Heart right ventricle (tissue), 16 donors: ENCODE measurements around the gene ZNF532. TPM values are rescaled to one million over a fixed set of nuclear protein-coding genes. Genes with fewer than 3 reads are reported as not detected.
"Not testable (repeated sequence)": the region's sequence is repeated elsewhere in the genome, so short reads cannot be mapped to it uniquely, and the experiment has no call there.

Source experiments
- ATAC-seq, 8 donors: fragments of 200-7000 bp; cut with Tn5 transposase; one replicate each; pipeline ENCODE4 v1.9.1; 2020; ENCODE audit warnings: mild to moderate bottlenecking in 8 of 8, moderate library complexity in 8 of 8, moderate number of reproducible peaks in 1 of 8
- DNase-seq, 2 donors: peaks; one replicate each; pipeline ENCODE4 v3.0.0-alpha.2; 2020
- H3K27ac ChIP-seq, 10 donors: fragments of 200-600 bp; sonication (generic) in 2 of 10; one replicate each; pipeline versions ENCODE4 v1.5.0 to v1.8.0; 2020 to 2022; ENCODE audit warnings: mild to moderate bottlenecking in 3 of 10
- H3K27me3 ChIP-seq, 7 donors: fragments of 200-600 bp; one replicate each; pipeline ENCODE4 v1.8.0; 2021 to 2022; ENCODE audit warnings: mild to moderate bottlenecking in 2 of 7
- H3K36me3 ChIP-seq, 9 donors: fragments of 200-600 bp; sonication (generic) in 1 of 9; one replicate each; pipeline versions ENCODE4 v1.5.0 to v1.8.0; 2020 to 2022; ENCODE audit warnings: mild to moderate bottlenecking in 2 of 9
- H3K4me1 ChIP-seq, 9 donors: fragments of 200-600 bp; sonication (generic) in 1 of 9; one replicate each; pipeline versions ENCODE4 v1.5.0 to v1.8.0; 2020 to 2022; ENCODE audit warnings: mild to moderate bottlenecking in 4 of 9
- H3K4me3 ChIP-seq, 10 donors: fragments of 200-600 bp; sonication (generic) in 2 of 10; one replicate each; pipeline versions ENCODE4 v1.5.0 to v1.8.0; 2020 to 2022; ENCODE audit warnings: mild to moderate bottlenecking in 7 of 10, moderate library complexity in 2 of 10
- H3K9me3 ChIP-seq, 11 donors: fragments of 200-600 bp in 10 of 11; sonication (generic) in 2 of 11; one replicate each; pipeline versions ENCODE4 v1.5.0 to v1.8.0; 2013 to 2022; ENCODE audit warnings: mild to moderate bottlenecking in 2 of 11, control low read depth in 1 of 11, moderate library complexity in 1 of 11
- CTCF ChIP-seq, 9 donors: fragments of 200-600 bp; sonication (generic) in 2 of 9; IDR thresholded peaks; one replicate each; pipeline versions ENCODE4 v1.5.0 to v1.8.0; 2021 to 2022; ENCODE audit warnings: antibody characterized with exemption in 9 of 9, mild to moderate bottlenecking in 5 of 9, moderate library complexity in 1 of 9
- WGBS, 2 donors: extraction: QIAGEN DNeasy Blood & Tissue Kit; methylation state at CpG; one replicate each; pipeline ENCODE4 v1.1.7; 2013; ENCODE audit warnings: inconsistent platforms in 1 of 2; 5-methylcytosine and 5-hydroxymethylcytosine counted together
- intact Hi-C, 10 donors: fragments of 100-400 bp; cut with DNase I; formaldehyde crosslinking; loops; one replicate each; pipeline versions ENCODE4 v1.11.1 to v1.14.2; 2022
- polyA plus RNA-seq, 2 donors: library from polyadenylated mRNA; stranded (reverse); fragments of 200-250 nt; gene quantifications; one replicate each; pipeline ENCODE4 v1.2.3, GENCODE V29; 2013
- total RNA-seq, 10 donors: library from RNA; stranded (reverse); fragmentation: NEBNext Ultra II Directional in 3 of 10; extraction: Animal tissue kit (Norgen Biotek cat#: 25700) in 3 of 10; gene quantifications; one replicate each; pipeline versions ENCODE4 v1.2.1 to v1.2.4, GENCODE V29; 2021 to 2023
- donor health status: Arrhythmogenic right ventricular cardiomyopathy.
- donor health status: ischemic (EF 13 %, LVEDD 7.1; RV severe dilation, severe dysfunction).
- donor health status: healthy with polysubstance abuse.
- donor health status: DM: no; HTN: yes; CAD: no.
- donor health status: DM: no; HTN: no; CAD: no.
- donor health status: ischemic (EF 25% LVEDD 6.9; RV normal size, moderate dysfunction).
- donor health status: ischemic (EF 25% LVEDD 5.7; RV mildly dilated, moderate dysfunction).
- donor health status: healthy.
- donor health status: DM: yes; HTN: yes; CAD: no.
- donor health status: Ischemic cardiomyopathy.
- donor health status: ischemic (EF 35%, LVEDD 5.7; RV mildly dilated, moderate dysfunction).
- donor health status: nonischemic (EF 11% LVEDD 7.7; RV severe dilation, severe dysfunction).
- donor health status: DM: yes; HTN: yes; CAD: no.
- donor health status: PGD.
- donor health status: ischemic (EF 29% LVEDD 5.4; RV normal size, mild dysfunction).
- donor health status: nonischemic (EF 23%, LVEDD 6.1; RV moderate dilation, normal function).

ZNF532 gene
- total and polyA plus RNA-seq, 12 donors = 13.8 to 71.4 (median 64.6) TPM

- Histone ChIP-seq H3K36me3 (no peaks in the 10 kb centered on the region), H3K27ac (peak overlapping the region in 7 of 10 donors; percentile 16 to 74 (median 60)), H3K9me3 (peaks cover 0 to 22% (median 0%) of the 10 kb centered on the region in 11 donors), H3K4me3 (no peak overlapping the region), H3K27me3 (no peaks in the 10 kb centered on the region), H3K4me1 (peaks cover 0 to 32% (median 20%) of the 10 kb centered on the region in 9 donors)
- intact Hi-C loops = no loop called here
- peak in 6 of 8 donors; percentile 39 to 82 (median 63) for ATAC-seq
- WGBS, 2 donors = 0 to 29% methylated on average over 1 of the region's 1 CpG
- TF ChIP-seq CTCF (IDR thresholded peaks at IDR 0.05) = no peak
- DNase-seq = peak; percentile 30 to 35
Measured at GRCh38 chr18:59021500-59021899, 156.8 kb downstream of the ZNF532 start.

- intact Hi-C loops = no loop called here
- peak in 7 of 8 donors; percentile 31 to 62 (median 50) for ATAC-seq
Measured at GRCh38 chr18:59022167-59022945, 157.7 kb downstream of the ZNF532 start.

GRCh38 chr18:59024829-59025228, 160.2 kb downstream of the ZNF532 start:
- peak; percentile 38 to 75 (median 64) for ATAC-seq
- no peaks in the 10 kb centered on the region for H3K36me3 ChIP-seq
- H3K27ac ChIP-seq = peak overlapping the region in 9 of 10 donors; percentile 7 to 74 (median 48)
- intact Hi-C loops = no loop called here
- peaks cover 0 to 32% (median 20%) of the 10 kb centered on the region in 9 donors for H3K4me1 ChIP-seq
- DNase-seq = peak in 1 of 2 donors; percentile 51
- TF ChIP-seq CTCF (IDR thresholded peaks at IDR 0.05) = no peak
- H3K27me3 ChIP-seq = no peaks in the 10 kb centered on the region
- peaks cover 0 to 4% (median 0%) of the 10 kb centered on the region in 11 donors for H3K9me3 ChIP-seq
- WGBS, 2 donors = 37 to 60% methylated on average over 3 of the region's 3 CpGs
- no peak overlapping the region for H3K4me3 ChIP-seq

More at GRCh38 chr18:59022167-59022945, 157.7 kb downstream of the ZNF532 start:
- Histone ChIP-seq H3K27me3 (no peaks in the 10 kb centered on the region), H3K36me3 (no peaks in the 10 kb centered on the region), H3K4me3 (no peak overlapping the region), H3K27ac (peak overlapping the region; percentile 12 to 74 (median 52)), H3K9me3 (peaks cover 0 to 18% (median 0%) of the 10 kb centered on the region in 11 donors), H3K4me1 (peaks cover 0 to 32% (median 20%) of the 10 kb centered on the region in 9 donors)
- WGBS, 2 donors = 58 to 63% methylated on average over 10 of the region's 10 CpGs
- no peak for TF ChIP-seq CTCF (IDR thresholded peaks at IDR 0.05)
- DNase-seq = peak in 1 of 2 donors; percentile 41

GRCh38 chr18:59025532-59025931, 160.9 kb downstream of the ZNF532 start:
- DNase-seq, H3K4me3 ChIP-seq, ATAC-seq, intact Hi-C loops, H3K36me3 ChIP-seq, H3K27me3 ChIP-seq, H3K9me3 ChIP-seq: not testable (repeated sequence)
- peaks cover 0 to 32% (median 20%) of the 10 kb centered on the region in 9 donors for H3K4me1 ChIP-seq
- H3K27ac ChIP-seq = peak overlapping the region in 9 of 10 donors; percentile 7 to 74 (median 38)
- 93% methylated on average over 2 of the region's 2 CpGs for WGBS, 2 donors
